Esophagus muscularis mucosa (tissue), 4 donors: Measurements from ENCODE around the gene ROBO1. TPM values are rescaled to one million over a fixed set of nuclear protein-coding genes. Genes with fewer than 3 reads are reported as not detected.

ENCODE experiments used
- DNase-seq: peaks from one replicate; pipeline ENCODE4 v3.0.0-alpha.2; 2017; ENCODE audit errors: extremely low spot score
- H3K27ac ChIP-seq, 4 donors: fragments of 200-600 bp; sonication (generic); replicated peaks in 1 of 4; 1 replicate in 3 of 4; 2 replicates in 1 of 4; pipeline ENCODE4 v1.5.1; 2016 to 2019; ENCODE audit warnings: mild to moderate bottlenecking in 1 of 4
- H3K27me3 ChIP-seq, 4 donors: fragments of 200-600 bp; sonication (generic); one replicate each; pipeline versions ENCODE4 v1.5.1 to v1.6.0; 2016 to 2019
- H3K36me3 ChIP-seq, 4 donors: fragments of 200-600 bp; sonication (generic); one replicate each; pipeline ENCODE4 v1.5.1; 2016 to 2019
- H3K4me1 ChIP-seq, 4 donors: fragments of 200-600 bp; sonication (generic); one replicate each; pipeline ENCODE4 v1.5.1; 2016 to 2019
- H3K4me3 ChIP-seq, 4 donors: fragments of 200-600 bp; sonication (generic); 1 replicate in 2 of 4; 2 replicates in 2 of 4; pipeline ENCODE4 v1.5.1; 2016 to 2019; ENCODE audit warnings: mild to moderate bottlenecking in 4 of 4, moderate library complexity in 1 of 4
- H3K9me3 ChIP-seq, 4 donors: fragments of 200-600 bp; sonication (generic); 1 replicate in 3 of 4; 2 replicates in 1 of 4; pipeline ENCODE4 v1.5.1; 2016 to 2019
- CTCF ChIP-seq, 3 experiments: fragments of 200-600 bp in 2 of 3; fragments of 450-650 bp in 1 of 3; sonication (generic) in 2 of 3; IDR thresholded peaks; one replicate each; pipeline ENCODE4 v1.5.1; 2017 to 2019; ENCODE audit warnings: antibody characterized with exemption in 3 of 3, mild to moderate bottlenecking in 2 of 3, moderate library complexity in 1 of 3
- EP300 ChIP-seq: sonication (generic); formaldehyde crosslinking; IDR thresholded peaks from one replicate; pipeline ENCODE4 v1.6.1; 2017; ENCODE audit warnings: antibody characterized with exemption
- POLR2A ChIP-seq: fragments of 450-650 bp; IDR thresholded peaks from one replicate; pipeline ENCODE4 v1.6.1; 2017; ENCODE audit warnings: antibody characterized with exemption, moderate library complexity, mild to moderate bottlenecking, low read depth
- POLR2AphosphoS5 ChIP-seq, 2 donors: sonication (generic); formaldehyde crosslinking; IDR thresholded peaks; one replicate each; pipeline ENCODE4 v1.6.1; 2017; ENCODE audit warnings: antibody characterized with exemption in 2 of 2
- WGBS: methylation state at CpG from one replicate; pipeline ENCODE4 v1.1.5; 2018; 5-methylcytosine and 5-hydroxymethylcytosine counted together
- intact Hi-C: fragments of 100-400 bp; cut with DNase I; formaldehyde crosslinking; loops from one replicate; pipeline ENCODE4 v1.15.1; 2023
- total RNA-seq, 4 donors: library from RNA; depleted of rRNA; stranded (reverse); fragments of >200 nt; gene quantifications; one replicate each; pipeline versions ENCODE4 v1.1.0 to v1.2.1, GENCODE V29; 2016

ROBO1 gene
- total RNA-seq, 4 donors from 2014 or later: 9.6 to 14.2 (median 12.6) TPM

DNA sequence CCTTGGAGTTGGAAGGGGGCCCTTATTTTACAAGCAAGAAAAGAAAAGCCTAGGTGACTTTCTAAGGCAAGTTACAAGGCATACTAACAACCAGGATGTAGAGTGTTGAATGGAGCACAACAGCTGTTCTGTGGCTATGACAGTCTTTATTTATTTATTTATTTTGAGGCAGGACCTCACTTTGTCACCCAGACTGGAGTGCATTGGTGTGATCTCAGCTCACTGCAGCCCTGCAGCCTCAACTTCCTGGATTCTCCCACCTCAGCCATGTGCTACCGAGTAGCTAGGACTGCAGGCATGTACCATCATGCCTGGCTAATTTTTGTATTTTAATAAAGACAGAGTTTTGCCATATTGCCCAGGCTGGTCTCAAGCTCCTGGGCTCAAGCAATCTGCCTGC, 973.4 kb downstream of the ROBO1 start:
- no peak overlapping the region for H3K4me3 ChIP-seq
- WGBS: 100% methylated on average over 1 of the region's 1 CpG
- no peak overlapping the region for H3K27ac ChIP-seq
- DNase-seq: no peak
- peaks cover 0 to 4% (median 0%) of the 10 kb centered on the region in 4 donors for H3K4me1 ChIP-seq
- no peaks in the 10 kb centered on the region for H3K9me3 ChIP-seq
- no peaks in the 10 kb centered on the region for H3K27me3 ChIP-seq
- intact Hi-C loops: no loop called here
- no peaks in the 10 kb centered on the region for H3K36me3 ChIP-seq
- no peak for TF ChIP-seq POLR2AphosphoS5 (IDR thresholded peaks at IDR 0.05)
- TF ChIP-seq CTCF (IDR thresholded peaks at IDR 0.05): no peak
- TF ChIP-seq EP300: no peak
- TF ChIP-seq POLR2A: no peak

DNA sequence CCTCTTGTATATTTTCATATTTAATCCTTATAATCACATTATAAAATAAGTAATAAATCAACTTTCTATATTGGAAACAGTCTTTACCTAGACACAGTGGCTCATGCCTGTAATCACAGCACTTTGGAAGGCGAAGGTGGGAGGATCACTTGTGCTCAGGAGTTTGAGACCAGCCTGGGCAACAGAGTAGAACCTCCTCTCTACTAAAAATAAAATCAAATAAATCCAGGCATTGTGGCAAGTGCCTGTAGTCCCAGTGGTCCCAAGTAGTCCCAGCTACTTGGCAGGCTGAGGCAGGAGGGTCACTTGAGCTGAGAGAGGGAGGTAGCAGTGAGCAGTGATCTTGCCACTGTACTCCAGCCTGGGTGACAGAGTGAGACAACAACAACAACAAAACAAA, 975.1 kb downstream of the ROBO1 start:
- TF ChIP-seq EP300 (no peak), POLR2A (no peak), POLR2AphosphoS5 (IDR thresholded peaks at IDR 0.05) (no peak), CTCF (IDR thresholded peaks at IDR 0.05) (no peak)
- H3K4me1 ChIP-seq: peaks cover 0 to 4% (median 0%) of the 10 kb centered on the region in 4 donors
- intact Hi-C loops: no loop called here
- H3K4me3 ChIP-seq: no peak overlapping the region
- no peaks in the 10 kb centered on the region for H3K36me3 ChIP-seq
- H3K27ac ChIP-seq: no peak overlapping the region
- no peaks in the 10 kb centered on the region for H3K9me3 ChIP-seq
- WGBS: 100% methylated on average over 1 of the region's 1 CpG
- H3K27me3 ChIP-seq: no peaks in the 10 kb centered on the region
- no peak for DNase-seq

DNA sequence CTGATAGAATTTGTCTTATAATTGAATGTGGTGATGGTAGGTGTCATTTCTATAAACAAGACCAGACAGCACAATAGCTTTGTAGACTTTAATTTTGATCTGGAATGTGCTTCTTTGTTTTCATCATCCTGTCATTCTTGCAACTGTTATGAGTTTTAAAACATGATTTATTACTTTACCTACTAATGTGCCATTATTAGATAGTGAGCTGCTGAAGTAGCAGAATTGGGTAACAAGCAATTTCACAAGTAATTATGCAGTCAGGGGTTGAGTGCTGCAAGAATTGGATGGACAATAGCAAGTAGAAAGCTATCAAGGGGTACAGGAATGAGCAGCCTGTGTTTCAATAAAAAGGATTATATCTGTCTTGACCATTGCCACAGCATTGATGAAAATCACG, 975.6 kb downstream of the ROBO1 start:
- no peak overlapping the region for H3K27ac ChIP-seq
- H3K4me3 ChIP-seq: no peak overlapping the region
- intact Hi-C loops: no loop called here
- peaks cover 0 to 4% (median 0%) of the 10 kb centered on the region in 4 donors for H3K4me1 ChIP-seq
- DNase-seq: no peak
- H3K36me3 ChIP-seq: no peaks in the 10 kb centered on the region
- no peaks in the 10 kb centered on the region for H3K9me3 ChIP-seq
- no peak for TF ChIP-seq CTCF (IDR thresholded peaks at IDR 0.05)
- TF ChIP-seq EP300: no peak
- TF ChIP-seq POLR2AphosphoS5 (IDR thresholded peaks at IDR 0.05): no peak
- no peak for TF ChIP-seq POLR2A
- 100% methylated on average over 1 of the region's 1 CpG for WGBS
- no peaks in the 10 kb centered on the region for H3K27me3 ChIP-seq

DNA sequence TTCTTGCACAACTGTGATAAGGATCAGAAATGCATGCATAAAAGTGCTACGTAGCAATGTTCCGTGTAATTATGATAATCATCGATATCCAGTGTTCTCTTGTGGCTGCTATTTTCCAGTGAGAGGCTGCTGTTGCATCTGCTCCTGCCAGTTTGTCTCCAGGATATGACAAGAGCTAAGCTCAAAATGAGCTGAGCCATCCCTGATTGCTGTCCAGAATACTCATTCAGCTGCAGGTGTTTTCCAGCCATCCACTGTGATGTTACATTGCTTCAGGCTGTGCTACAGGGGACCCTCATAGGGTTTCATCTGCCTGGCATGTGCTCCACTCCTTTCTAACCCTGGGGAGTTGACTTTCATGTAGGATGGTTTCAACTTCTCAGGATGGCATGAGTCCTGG, 976.0 kb downstream of the ROBO1 start:
- WGBS: 74% methylated on average over 3 of the region's 3 CpGs
- intact Hi-C loops: no loop called here
- H3K9me3 ChIP-seq: no peaks in the 10 kb centered on the region

More for the DNA sequence above, 976.0 kb downstream of the ROBO1 start:
- no peak for DNase-seq
- no peak overlapping the region for H3K4me3 ChIP-seq
- H3K27me3 ChIP-seq: no peaks in the 10 kb centered on the region
- H3K36me3 ChIP-seq: no peaks in the 10 kb centered on the region
- peaks cover 0 to 2% (median 0%) of the 10 kb centered on the region in 4 donors for H3K4me1 ChIP-seq
- TF ChIP-seq CTCF (IDR thresholded peaks at IDR 0.05) (no peak), POLR2A (no peak)
- no peak overlapping the region for H3K27ac ChIP-seq
